ENCODE measurements around the gene ZNF385B. TPM values are rescaled to one million over a fixed set of nuclear protein-coding genes. Genes with fewer than 3 reads are reported as not detected.

ZNF385B gene
- total and polyA plus RNA-seq, 2 donors from 2014 or later, result 5.9 to 10.9 TPM

GRCh38 chr2:179701524-179702110 lies 159.8 kb downstream of the ZNF385B start:
- Histone ChIP-seq H3K27me3 (ENCODE audit: control insufficient read depth, insufficient read depth, low read length) (no peaks in the 10 kb centered on the region), H3K4me3 (ENCODE audit: low read length in 3 of 3) (no peak overlapping the region), H3K27ac (ENCODE audit: low read depth in 2 of 2, low read length in 2 of 2) (no peak overlapping the region), H3K36me3 (ENCODE audit: control insufficient read depth in 2 of 3, insufficient read depth in 3 of 3, low read length in 3 of 3) (no peaks in the 10 kb centered on the region), H3K9ac (ENCODE audit: low read length in 3 of 3) (no peak overlapping the region), H3K4me1 (ENCODE audit: control insufficient read depth in 2 of 3, insufficient read depth in 2 of 3, low read depth in 1 of 3, low read length in 3 of 3) (peaks cover 0 to 5% (median 0%) of the 10 kb centered on the region in 3 donors), H3K9me3 (ENCODE audit: control insufficient read depth in 2 of 3, insufficient read depth in 1 of 3, low read length in 3 of 3) (no peaks in the 10 kb centered on the region)
- intact Hi-C loops (cut with DNase I), result no loop called here
- FAIRE-seq (no peak), DNase-seq (no peak)
- TF ChIP-seq CTCF (IDR thresholded peaks at IDR 0.05; ENCODE audit: borderline replicate concordance, extremely low read depth, insufficient read depth), result no peak

GRCh38 chr2:179695486-179695885 lies 165.9 kb downstream of the ZNF385B start:
- no peaks in the 10 kb centered on the region for H3K36me3 ChIP-seq (ENCODE audit: control insufficient read depth in 2 of 3, insufficient read depth in 3 of 3, low read length in 3 of 3)
- intact Hi-C loops (cut with DNase I), result no loop called here
- no peaks in the 10 kb centered on the region for H3K9me3 ChIP-seq (ENCODE audit: control insufficient read depth in 2 of 3, insufficient read depth in 1 of 3, low read length in 3 of 3)
- H3K27ac ChIP-seq (ENCODE audit: low read depth in 2 of 2, low read length in 2 of 2), result no peak overlapping the region
- no peaks in the 10 kb centered on the region for H3K4me1 ChIP-seq (ENCODE audit: control insufficient read depth in 2 of 3, insufficient read depth in 2 of 3, low read depth in 1 of 3, low read length in 3 of 3)
- DNase-seq (no peak), FAIRE-seq (no peak)
- no peaks in the 10 kb centered on the region for H3K27me3 ChIP-seq (ENCODE audit: control insufficient read depth, insufficient read depth, low read length)
- no peak overlapping the region for H3K9ac ChIP-seq (ENCODE audit: low read length in 3 of 3)
- no peak overlapping the region for H3K4me3 ChIP-seq (ENCODE audit: low read length in 3 of 3)
- TF ChIP-seq CTCF (IDR thresholded peaks at IDR 0.05; ENCODE audit: borderline replicate concordance, extremely low read depth, insufficient read depth), result no peak

GRCh38 chr2:179694963-179695362 lies 166.4 kb downstream of the ZNF385B start:
- no peak for FAIRE-seq
- H3K9me3 ChIP-seq (ENCODE audit: control insufficient read depth in 2 of 3, insufficient read depth in 1 of 3, low read length in 3 of 3), result no peaks in the 10 kb centered on the region
- H3K9ac ChIP-seq (ENCODE audit: low read length in 3 of 3), result no peak overlapping the region
- no peaks in the 10 kb centered on the region for H3K27me3 ChIP-seq (ENCODE audit: control insufficient read depth, insufficient read depth, low read length)
- TF ChIP-seq CTCF (IDR thresholded peaks at IDR 0.05; ENCODE audit: borderline replicate concordance, extremely low read depth, insufficient read depth), result no peak
- no peak overlapping the region for H3K4me3 ChIP-seq (ENCODE audit: low read length in 3 of 3)
- intact Hi-C loops (cut with DNase I), result no loop called here
- no peaks in the 10 kb centered on the region for H3K4me1 ChIP-seq (ENCODE audit: control insufficient read depth in 2 of 3, insufficient read depth in 2 of 3, low read depth in 1 of 3, low read length in 3 of 3)
- no peaks in the 10 kb centered on the region for H3K36me3 ChIP-seq (ENCODE audit: control insufficient read depth in 2 of 3, insufficient read depth in 3 of 3, low read length in 3 of 3)
- no peak for DNase-seq
- no peak overlapping the region for H3K27ac ChIP-seq (ENCODE audit: low read depth in 2 of 2, low read length in 2 of 2)

- no peak for FAIRE-seq
- intact Hi-C loops (cut with DNase I), result no loop called here
These were observed 168.8 kb downstream of the ZNF385B start for GRCh38 chr2:179692610-179693009.

More at GRCh38 chr2:179692610-179693009, 168.8 kb downstream of the ZNF385B start:
- no peaks in the 10 kb centered on the region for H3K4me1 ChIP-seq (ENCODE audit: control insufficient read depth in 2 of 3, insufficient read depth in 2 of 3, low read depth in 1 of 3, low read length in 3 of 3)
- H3K27me3 ChIP-seq (ENCODE audit: control insufficient read depth, insufficient read depth, low read length), result no peaks in the 10 kb centered on the region
- H3K4me3 ChIP-seq (ENCODE audit: low read length in 3 of 3), result no peak overlapping the region
- no peak for TF ChIP-seq CTCF (IDR thresholded peaks at IDR 0.05; ENCODE audit: borderline replicate concordance, extremely low read depth, insufficient read depth)
- H3K36me3 ChIP-seq (ENCODE audit: control insufficient read depth in 2 of 3, insufficient read depth in 3 of 3, low read length in 3 of 3), result no peaks in the 10 kb centered on the region
- no peak overlapping the region for H3K27ac ChIP-seq (ENCODE audit: low read depth in 2 of 2, low read length in 2 of 2)
- no peak for DNase-seq
- H3K9ac ChIP-seq (ENCODE audit: low read length in 3 of 3), result no peak overlapping the region
- no peaks in the 10 kb centered on the region for H3K9me3 ChIP-seq (ENCODE audit: control insufficient read depth in 2 of 3, insufficient read depth in 1 of 3, low read length in 3 of 3)
